Tibial nerve (tissue), 4 donors: Measurements from ENCODE around the gene METAP2. TPM values are rescaled to one million over a fixed set of nuclear protein-coding genes. Genes with fewer than 3 reads are reported as not detected.

Experiments
- DNase-seq, 2 donors: peaks; one replicate each; pipeline ENCODE4 v3.0.0-alpha.2; 2019; ENCODE audit warnings: low spot score in 2 of 2
- H3K27ac ChIP-seq, 4 donors: fragments of 200-600 bp; sonication (generic) in 3 of 4; one replicate each; pipeline ENCODE4 v1.5.1; 2017 to 2019; ENCODE audit warnings: mild to moderate bottlenecking in 1 of 4
- H3K27me3 ChIP-seq, 2 donors: fragments of 200-600 bp; sonication (generic) in 1 of 2; one replicate each; pipeline versions ENCODE4 v1.5.1 to v1.6.0; 2017 to 2019
- H3K36me3 ChIP-seq, 3 donors: fragments of 200-600 bp; sonication (generic); one replicate each; pipeline ENCODE4 v1.5.1; 2018 to 2019
- H3K4me1 ChIP-seq, 4 donors: fragments of 200-600 bp; sonication (generic) in 3 of 4; one replicate each; pipeline ENCODE4 v1.5.1; 2017 to 2019
- H3K4me3 ChIP-seq, 4 donors: fragments of 200-600 bp; sonication (generic) in 3 of 4; one replicate each; pipeline ENCODE4 v1.5.1; 2017 to 2019; ENCODE audit warnings: mild to moderate bottlenecking in 1 of 4, moderate library complexity in 1 of 4
- H3K9me3 ChIP-seq, 4 donors: fragments of 200-600 bp; sonication (generic) in 3 of 4; one replicate each; pipeline ENCODE4 v1.5.1; 2017 to 2019
- EP300 ChIP-seq, 2 donors: sonication (generic); formaldehyde crosslinking; IDR thresholded peaks; one replicate each; pipeline ENCODE4 v1.6.1; 2017; ENCODE audit warnings: antibody characterized with exemption in 2 of 2, mild to moderate bottlenecking in 1 of 2
- POLR2A ChIP-seq, 2 donors: fragments of 450-650 bp; IDR thresholded peaks; one replicate each; pipeline ENCODE4 v1.6.1; 2017; ENCODE audit warnings: antibody characterized with exemption in 2 of 2, mild to moderate bottlenecking in 2 of 2, moderate library complexity in 2 of 2
- WGBS, 2 donors: methylation state at CpG; one replicate each; pipeline ENCODE4 v1.1.5; 2018; 5-methylcytosine and 5-hydroxymethylcytosine counted together
- total RNA-seq, 4 donors: library from RNA; depleted of rRNA; stranded (reverse); fragments of >200 nt; gene quantifications; one replicate each; pipeline ENCODE4 v1.1.0, GENCODE V29; 2016
- TF ChIP-seq, protein P1 (sequence below), 5 experiments: fragments of 200-600 bp in 3 of 5; fragments of 450-650 bp in 2 of 5; sonication (generic) in 3 of 5; IDR thresholded peaks; one replicate each; pipeline ENCODE4 v1.5.1; 2016 to 2019; ENCODE audit warnings: antibody characterized with exemption in 5 of 5, mild to moderate bottlenecking in 3 of 5, moderate library complexity in 2 of 5

METAP2 gene
- total RNA-seq, 4 donors from 2014 or later = 62.6 to 111 (median 73.9) TPM

DNA sequence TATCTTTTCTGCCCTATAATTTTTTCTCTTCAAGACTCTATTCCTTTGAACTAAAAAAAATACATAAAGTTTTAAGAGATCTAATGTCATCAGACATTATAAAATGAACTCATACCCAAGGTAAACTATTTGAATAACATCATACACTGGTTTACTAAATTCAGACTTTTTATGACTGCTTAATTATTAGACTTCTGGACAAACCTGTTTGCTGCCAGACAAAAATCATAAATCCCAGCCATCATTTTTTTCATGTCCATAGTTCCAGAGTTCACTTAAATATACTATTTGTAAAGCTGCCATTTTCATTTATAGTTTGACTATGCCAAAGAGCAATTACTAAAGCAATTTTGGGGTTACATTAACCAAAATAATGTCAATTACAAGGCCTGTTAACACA lies 43.3 kb downstream of the METAP2 start:
- Histone ChIP-seq H3K36me3 (peaks cover 5 to 68% (median 10%) of the 10 kb centered on the region in 3 donors), H3K4me3 (no peak overlapping the region), H3K27me3 (no peaks in the 10 kb centered on the region), H3K27ac (no peak overlapping the region), H3K4me1 (no peaks in the 10 kb centered on the region), H3K9me3 (no peaks in the 10 kb centered on the region)
- TF ChIP-seq POLR2A (IDR thresholded peaks at IDR 0.05) (no peak), EP300 (IDR thresholded peaks at IDR 0.05) (no peak)
- no peak for DNase-seq

DNA sequence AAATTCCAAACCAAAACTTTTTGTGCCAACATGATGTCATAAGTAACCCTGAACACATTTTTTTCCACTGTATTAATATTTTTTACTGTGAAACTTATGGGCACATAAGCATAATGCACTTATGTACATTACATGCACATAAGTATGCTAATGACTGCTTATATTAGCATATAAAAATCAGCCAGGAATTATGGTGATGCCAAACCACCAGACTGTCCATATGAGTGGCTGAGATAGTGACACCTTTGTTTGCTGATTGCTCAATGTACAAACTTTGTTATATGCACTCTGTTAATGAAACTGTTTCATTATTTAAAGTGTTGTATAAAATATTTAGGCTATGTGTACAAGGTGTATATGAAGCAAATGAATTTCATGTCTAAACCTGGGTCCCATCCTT lies 45.0 kb downstream of the METAP2 start:
- DNase-seq = no peak
- TF ChIP-seq EP300 (IDR thresholded peaks at IDR 0.05) = no peak
- H3K4me3 ChIP-seq = no peak overlapping the region
- no peak overlapping the region for H3K27ac ChIP-seq
- no peaks in the 10 kb centered on the region for H3K4me1 ChIP-seq
- H3K9me3 ChIP-seq = no peaks in the 10 kb centered on the region
- no peaks in the 10 kb centered on the region for H3K27me3 ChIP-seq
- peaks cover 2 to 66% (median 5%) of the 10 kb centered on the region in 3 donors for H3K36me3 ChIP-seq

DNA sequence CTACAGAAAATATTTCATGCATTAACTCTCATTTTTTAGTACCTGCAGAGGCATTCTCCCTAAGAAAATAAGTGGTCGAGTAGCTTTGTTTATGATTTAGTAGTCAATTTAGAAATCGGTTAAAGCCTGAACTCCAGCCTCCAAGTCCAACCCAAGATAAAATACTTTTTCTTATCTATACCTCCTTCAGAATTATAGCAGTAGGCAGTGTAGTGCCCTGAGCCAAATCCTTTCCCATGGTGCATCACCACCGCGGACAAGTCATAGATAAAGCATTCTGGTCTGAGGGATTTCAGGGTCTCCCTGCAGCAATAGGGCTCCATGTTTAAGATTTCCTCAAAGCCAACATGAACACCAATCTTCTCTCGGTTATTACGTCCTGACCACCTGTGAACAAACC lies 46.9 kb downstream of the METAP2 start:
- Histone ChIP-seq H3K27me3 (no peaks in the 10 kb centered on the region), H3K4me3 (no peak overlapping the region), H3K9me3 (no peaks in the 10 kb centered on the region), H3K27ac (no peak overlapping the region), H3K36me3 (peaks cover 0 to 56% (median 5%) of the 10 kb centered on the region in 3 donors), H3K4me1 (no peaks in the 10 kb centered on the region)
- WGBS, 2 donors = 91 to 94% methylated on average over 6 of the region's 6 CpGs
- TF ChIP-seq EP300 (IDR thresholded peaks at IDR 0.05) (no peak), POLR2A (IDR thresholded peaks at IDR 0.05) (no peak)
- TF ChIP-seq, protein P1, sequence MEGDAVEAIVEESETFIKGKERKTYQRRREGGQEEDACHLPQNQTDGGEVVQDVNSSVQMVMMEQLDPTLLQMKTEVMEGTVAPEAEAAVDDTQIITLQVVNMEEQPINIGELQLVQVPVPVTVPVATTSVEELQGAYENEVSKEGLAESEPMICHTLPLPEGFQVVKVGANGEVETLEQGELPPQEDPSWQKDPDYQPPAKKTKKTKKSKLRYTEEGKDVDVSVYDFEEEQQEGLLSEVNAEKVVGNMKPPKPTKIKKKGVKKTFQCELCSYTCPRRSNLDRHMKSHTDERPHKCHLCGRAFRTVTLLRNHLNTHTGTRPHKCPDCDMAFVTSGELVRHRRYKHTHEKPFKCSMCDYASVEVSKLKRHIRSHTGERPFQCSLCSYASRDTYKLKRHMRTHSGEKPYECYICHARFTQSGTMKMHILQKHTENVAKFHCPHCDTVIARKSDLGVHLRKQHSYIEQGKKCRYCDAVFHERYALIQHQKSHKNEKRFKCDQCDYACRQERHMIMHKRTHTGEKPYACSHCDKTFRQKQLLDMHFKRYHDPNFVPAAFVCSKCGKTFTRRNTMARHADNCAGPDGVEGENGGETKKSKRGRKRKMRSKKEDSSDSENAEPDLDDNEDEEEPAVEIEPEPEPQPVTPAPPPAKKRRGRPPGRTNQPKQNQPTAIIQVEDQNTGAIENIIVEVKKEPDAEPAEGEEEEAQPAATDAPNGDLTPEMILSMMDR (IDR thresholded peaks at IDR 0.05) = no peak
- no peak for DNase-seq

DNA sequence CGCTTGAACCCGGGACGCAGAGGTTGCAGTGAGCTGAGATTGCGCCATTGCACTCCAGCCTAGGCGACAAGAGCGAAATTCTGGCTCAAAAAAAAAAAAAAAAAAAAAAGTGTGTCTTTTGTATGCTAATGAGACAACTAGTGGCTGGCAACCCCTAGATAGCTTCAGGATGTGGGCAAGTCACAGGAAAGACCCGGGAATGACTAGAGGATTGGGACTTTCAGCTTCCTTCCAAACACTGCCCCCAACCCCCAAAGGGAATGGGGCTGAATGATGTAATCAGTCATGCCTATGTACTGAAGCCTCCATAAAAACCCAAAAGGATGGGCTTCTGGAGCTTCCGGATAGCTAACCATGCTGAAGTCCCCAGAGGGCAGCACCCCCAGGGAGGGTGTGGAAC lies 48.7 kb downstream of the METAP2 start:
- Histone ChIP-seq H3K27ac (no peak overlapping the region), H3K4me3 (no peak overlapping the region), H3K9me3 (no peaks in the 10 kb centered on the region), H3K27me3 (no peaks in the 10 kb centered on the region), H3K4me1 (no peaks in the 10 kb centered on the region), H3K36me3 (peaks cover 0 to 63% (median 5%) of the 10 kb centered on the region in 3 donors)
- TF ChIP-seq EP300 (IDR thresholded peaks at IDR 0.05) (no peak), POLR2A (IDR thresholded peaks at IDR 0.05) (no peak)
- TF ChIP-seq, protein P1 (IDR thresholded peaks at IDR 0.05) = no peak
- no peak for DNase-seq
- WGBS, 2 donors = 89 to 93% methylated on average over 8 of the region's 8 CpGs

DNA sequence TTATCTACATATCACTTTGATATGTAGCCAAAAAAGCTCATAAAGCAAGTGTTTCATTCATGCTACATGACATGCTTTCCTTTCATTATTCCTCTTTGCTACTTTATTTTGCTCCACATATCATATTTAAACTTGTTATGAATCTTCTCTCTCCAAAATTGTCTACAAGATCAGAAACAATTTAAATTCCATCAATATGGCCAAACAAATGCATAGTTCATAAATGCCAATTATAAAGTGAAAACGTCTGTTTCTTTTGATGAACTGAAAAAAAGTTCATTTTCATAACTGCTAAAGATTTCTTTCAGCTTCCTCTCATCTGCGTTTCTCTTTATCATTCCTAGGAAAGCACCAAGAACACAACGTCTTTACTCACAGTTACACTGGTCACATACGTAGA lies 54.5 kb downstream of the METAP2 start:
- H3K4me1 ChIP-seq = peaks cover 0 to 11% (median 0%) of the 10 kb centered on the region in 4 donors
- WGBS, 2 donors = 66% methylated on average over 4 of the region's 4 CpGs
- peaks cover 0 to 23% (median 0%) of the 10 kb centered on the region in 3 donors for H3K36me3 ChIP-seq
- no peaks in the 10 kb centered on the region for H3K27me3 ChIP-seq
- H3K4me3 ChIP-seq = no peak overlapping the region
- no peaks in the 10 kb centered on the region for H3K9me3 ChIP-seq
- H3K27ac ChIP-seq = no peak overlapping the region
- no peak for DNase-seq
- TF ChIP-seq POLR2A (IDR thresholded peaks at IDR 0.05) = no peak
- TF ChIP-seq, protein P1 (IDR thresholded peaks at IDR 0.05) = no peak
- no peak for TF ChIP-seq EP300 (IDR thresholded peaks at IDR 0.05)

DNA sequence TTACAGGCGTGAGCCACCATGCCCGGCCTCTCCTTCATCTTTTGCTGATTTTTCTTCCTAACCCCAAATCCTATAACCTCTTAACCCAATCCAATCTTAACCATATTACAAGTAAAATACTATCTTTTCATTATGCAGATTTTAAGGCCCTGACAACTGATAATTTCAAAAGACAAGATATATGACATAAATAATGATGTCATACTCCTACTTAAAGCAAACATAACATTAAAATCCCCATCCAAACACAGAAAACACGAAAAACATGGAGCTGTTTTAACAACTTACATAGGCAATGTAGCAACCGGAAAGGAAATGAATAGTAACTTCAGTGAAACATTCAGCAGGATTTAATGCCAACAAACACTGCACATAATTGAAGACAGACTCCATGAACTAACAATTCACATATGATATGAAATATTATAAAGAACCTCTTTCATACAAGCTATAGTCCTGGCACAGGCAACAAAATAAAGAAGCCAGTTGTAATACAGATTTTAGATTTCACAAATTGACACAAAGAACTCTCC lies 55.8 kb downstream of the METAP2 start:
- Histone ChIP-seq H3K27me3 (no peaks in the 10 kb centered on the region), H3K36me3 (peaks cover 0 to 15% (median 0%) of the 10 kb centered on the region in 3 donors), H3K27ac (no peak overlapping the region), H3K9me3 (no peaks in the 10 kb centered on the region), H3K4me3 (no peak overlapping the region), H3K4me1 (peaks cover 0 to 11% (median 0%) of the 10 kb centered on the region in 4 donors)
- TF ChIP-seq EP300 (IDR thresholded peaks at IDR 0.05) (no peak), POLR2A (IDR thresholded peaks at IDR 0.05) (no peak)
- DNase-seq = no peak
- 51 to 52% methylated on average over 4 of the region's 4 CpGs for WGBS, 2 donors

DNA sequence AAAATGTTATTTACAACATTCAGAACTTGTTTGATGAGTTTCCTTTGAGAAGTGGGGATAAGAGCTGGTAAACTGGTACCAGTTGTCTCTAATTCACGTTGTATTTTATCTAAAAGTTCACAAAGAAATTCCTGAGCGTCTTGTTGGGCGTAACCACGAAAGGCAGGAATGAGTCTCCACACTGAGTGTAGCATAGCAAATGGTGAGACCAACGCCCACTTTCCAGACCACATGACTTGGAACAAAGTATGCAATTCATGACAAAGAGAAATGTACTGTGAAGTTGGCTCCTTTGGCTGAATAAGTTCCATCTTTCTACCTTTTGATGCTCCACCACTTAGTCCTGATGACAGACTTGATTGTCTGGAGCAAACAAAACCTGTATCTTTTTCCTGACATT lies 58.9 kb downstream of the METAP2 start:
- TF ChIP-seq POLR2A (IDR thresholded peaks at IDR 0.05) = no peak
- TF ChIP-seq, protein P1 (IDR thresholded peaks at IDR 0.05) = no peak
- no peak for TF ChIP-seq EP300 (IDR thresholded peaks at IDR 0.05)

More for the DNA sequence above, 58.9 kb downstream of the METAP2 start:
- 38 to 47% methylated on average over 5 of the region's 5 CpGs for WGBS, 2 donors
- Histone ChIP-seq H3K9me3 (no peaks in the 10 kb centered on the region), H3K36me3 (peaks cover 0 to 4% (median 0%) of the 10 kb centered on the region in 3 donors), H3K4me1 (peaks cover 0 to 11% (median 0%) of the 10 kb centered on the region in 4 donors), H3K27me3 (no peaks in the 10 kb centered on the region), H3K27ac (no peak overlapping the region), H3K4me3 (no peak overlapping the region)
- DNase-seq = no peak
